Stimulated activated CD4-positive, alpha-beta T cell treated with anti-CD3 and anti-CD28 coated beads, TNF-alpha, amount 100 ng/mL, for 4 hours (primary cell): ENCODE data around the gene TMEM106B.
A peak's percentile ranks its signal among the peaks of the same experiment; 100 is the strongest.

Source experiments
- DNase-seq, 3 experiments: peaks; one replicate each; pipeline ENCODE4 v3.0.0-alpha.2; 2020; ENCODE audit warnings: low read depth in 3 of 3

The TMEM106B gene

GRCh38 chr7:12228024-12228423 lies 16.9 kb downstream of the TMEM106B start:
- DNase-seq = no peak

GRCh38 chr7:12229046-12229445 lies 18.0 kb downstream of the TMEM106B start:
- DNase-seq = no peak

GRCh38 chr7:12231097-12231496 lies 20.0 kb downstream of the TMEM106B start:
- no peak for DNase-seq

GRCh38 chr7:12233175-12233574 lies 22.1 kb downstream of the TMEM106B start:
- no peak for DNase-seq

GRCh38 chr7:12234334-12234865 lies 23.3 kb downstream of the TMEM106B start:
- no peak for DNase-seq

GRCh38 chr7:12235970-12236369 lies 24.9 kb downstream of the TMEM106B start:
- DNase-seq = no peak

GRCh38 chr7:12237007-12237406 lies 25.9 kb downstream of the TMEM106B start:
- no peak for DNase-seq

- no peak for DNase-seq
Observed at GRCh38 chr7:12239806-12240205, 28.7 kb downstream of the TMEM106B start.

GRCh38 chr7:12244129-12244528 lies 33.0 kb downstream of the TMEM106B start:
- no peak for DNase-seq

- no peak for DNase-seq
Observed at GRCh38 chr7:12244694-12245093, 33.6 kb downstream of the TMEM106B start.

GRCh38 chr7:12249706-12250105 lies 38.6 kb downstream of the TMEM106B start:
- no peak for DNase-seq

GRCh38 chr7:12250232-12250631 lies 39.1 kb downstream of the TMEM106B start:
- no peak for DNase-seq

- no peak for DNase-seq
Observed at GRCh38 chr7:12256090-12256489, 45.0 kb downstream of the TMEM106B start.

GRCh38 chr7:12257582-12257981 lies 46.5 kb downstream of the TMEM106B start:
- DNase-seq = peak in 1 of 3 experiments; percentile 15

GRCh38 chr7:12258074-12258473 lies 47.0 kb downstream of the TMEM106B start:
- DNase-seq = no peak

GRCh38 chr7:12267542-12267941 lies 56.4 kb downstream of the TMEM106B start:
- DNase-seq = no peak

GRCh38 chr7:12269100-12269895 lies 58.2 kb downstream of the TMEM106B start:
- no peak for DNase-seq

GRCh38 chr7:12281038-12281437 lies 69.9 kb downstream of the TMEM106B start:
- DNase-seq = no peak

- no peak for DNase-seq
Observed at GRCh38 chr7:12287901-12288300, 76.8 kb downstream of the TMEM106B start.

GRCh38 chr7:12289996-12290395 lies 78.9 kb downstream of the TMEM106B start:
- no peak for DNase-seq

GRCh38 chr7:12290761-12291160 lies 79.7 kb downstream of the TMEM106B start:
- DNase-seq = no peak

- DNase-seq = no peak
Observed at GRCh38 chr7:12291870-12292269, 80.8 kb downstream of the TMEM106B start.
